Measurements from ENCODE around the gene GNB1.

DNA sequence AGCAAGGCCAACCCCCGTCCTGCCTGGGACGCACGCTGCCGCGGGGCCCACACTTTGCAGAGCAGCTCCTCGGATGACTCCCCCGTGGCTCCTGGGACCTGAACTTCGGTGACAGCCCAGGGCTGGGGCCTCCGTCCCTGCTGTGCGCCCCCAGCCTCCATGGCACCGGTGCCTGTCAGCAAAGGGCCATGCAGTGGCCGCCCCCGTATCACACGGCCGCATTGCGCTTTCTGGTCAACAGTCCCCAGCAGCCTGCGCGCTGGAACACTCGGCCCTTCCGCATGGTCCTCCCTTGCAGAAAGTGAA is 130.6 kb downstream of the GNB1 start:
- TF ChIP-seq POLR2A (IDR thresholded peaks at IDR 0.05) (no peak), EP300 (IDR thresholded peaks at IDR 0.05) (no peak)
- TF ChIP-seq, protein P1, sequence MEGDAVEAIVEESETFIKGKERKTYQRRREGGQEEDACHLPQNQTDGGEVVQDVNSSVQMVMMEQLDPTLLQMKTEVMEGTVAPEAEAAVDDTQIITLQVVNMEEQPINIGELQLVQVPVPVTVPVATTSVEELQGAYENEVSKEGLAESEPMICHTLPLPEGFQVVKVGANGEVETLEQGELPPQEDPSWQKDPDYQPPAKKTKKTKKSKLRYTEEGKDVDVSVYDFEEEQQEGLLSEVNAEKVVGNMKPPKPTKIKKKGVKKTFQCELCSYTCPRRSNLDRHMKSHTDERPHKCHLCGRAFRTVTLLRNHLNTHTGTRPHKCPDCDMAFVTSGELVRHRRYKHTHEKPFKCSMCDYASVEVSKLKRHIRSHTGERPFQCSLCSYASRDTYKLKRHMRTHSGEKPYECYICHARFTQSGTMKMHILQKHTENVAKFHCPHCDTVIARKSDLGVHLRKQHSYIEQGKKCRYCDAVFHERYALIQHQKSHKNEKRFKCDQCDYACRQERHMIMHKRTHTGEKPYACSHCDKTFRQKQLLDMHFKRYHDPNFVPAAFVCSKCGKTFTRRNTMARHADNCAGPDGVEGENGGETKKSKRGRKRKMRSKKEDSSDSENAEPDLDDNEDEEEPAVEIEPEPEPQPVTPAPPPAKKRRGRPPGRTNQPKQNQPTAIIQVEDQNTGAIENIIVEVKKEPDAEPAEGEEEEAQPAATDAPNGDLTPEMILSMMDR (IDR thresholded peaks at IDR 0.05) = no peak

Data from tibial nerve (tissue), 4 donors.